D721Med (cell line): ENCODE data around the gene GPR62.

Source experiments
- DNase-seq: peaks from one replicate; pipeline ENCODE4 v3.0.0; 2011; ENCODE audit warnings: low spot score; ENCODE audit not compliant: insufficient read length
- FAIRE-seq: peaks from 2 replicates; lab custom pipeline; 2011; peaks lifted over from hg19 to GRCh38; lab: Jason Lieb, UNC
- CTCF ChIP-seq: IDR thresholded peaks from 2 replicates; pipeline ENCODE4 v1.5.1; 2012; ENCODE audit warnings: mild to moderate bottlenecking, control low read depth; ENCODE audit not compliant: insufficient read depth; ENCODE audit errors: missing control alignments

The GPR62 gene

GRCh38 chr3:51929420-51930003 is 25.7 kb upstream of the GPR62 start:
- no peak for TF ChIP-seq CTCF
- no peak for FAIRE-seq
- no peak for DNase-seq

- no peak for FAIRE-seq
- TF ChIP-seq CTCF: no peak
- no peak for DNase-seq
Observed at GRCh38 chr3:51930439-51930838, 24.7 kb upstream of the GPR62 start.

- TF ChIP-seq CTCF: no peak
- no peak for FAIRE-seq
- DNase-seq: no peak
Observed at GRCh38 chr3:51931756-51932155, 23.4 kb upstream of the GPR62 start.

- no peak for TF ChIP-seq CTCF
- DNase-seq (no peak), FAIRE-seq (no peak)
Observed at GRCh38 chr3:51932471-51933370, 22.5 kb upstream of the GPR62 start.

GRCh38 chr3:51933471-51934138 is 21.6 kb upstream of the GPR62 start:
- DNase-seq (peak; percentile 10), FAIRE-seq (no peak)
- TF ChIP-seq CTCF: no peak

- FAIRE-seq: no peak
- TF ChIP-seq CTCF: no peak
Observed at GRCh38 chr3:51934139-51934850, 20.9 kb upstream of the GPR62 start.

More at GRCh38 chr3:51934139-51934850, 20.9 kb upstream of the GPR62 start:
- DNase-seq: no peak
